DOHH2 (cell line): ENCODE measurements around the gene GLUL.

Source experiments
- H3F3A ChIP-seq: fragments of 200-600 bp; sonication (generic), shearing (Covaris generic); 2 replicates; pipeline ENCODE4 v1.6.0; 2016; ENCODE audit warnings: antibody characterized with exemption, mild to moderate bottlenecking; ENCODE audit not compliant: control insufficient read depth, insufficient read depth
- H3K27ac ChIP-seq: fragments of 200-600 bp; sonication (generic); 2 replicates; pipeline ENCODE4 v1.5.1; 2014; ENCODE audit warnings: low read depth, mild to moderate bottlenecking, low read length, moderate library complexity
- H3K27me3 ChIP-seq: fragments of 200-600 bp; sonication (generic); 2 replicates; pipeline ENCODE4 v1.6.1; 2014; ENCODE audit warnings: mild to moderate bottlenecking, low read length, mixed read lengths; ENCODE audit not compliant: control insufficient read depth
- H3K36me3 ChIP-seq: fragments of 200-600 bp; sonication (generic); 2 replicates; pipeline ENCODE4 v1.6.1; 2014; ENCODE audit warnings: mild to moderate bottlenecking, low read length, moderate library complexity, mixed read lengths; ENCODE audit not compliant: control insufficient read depth
- H3K4me1 ChIP-seq: fragments of 200-600 bp; sonication (generic); 2 replicates; pipeline ENCODE4 v1.6.1; 2014; ENCODE audit warnings: mild to moderate bottlenecking, low read length, mixed read lengths; ENCODE audit not compliant: control insufficient read depth
- H3K4me2 ChIP-seq: fragments of 200-600 bp; sonication (generic); 2 replicates; pipeline ENCODE4 v1.6.0; 2014; ENCODE audit warnings: mild to moderate bottlenecking, low read length, moderate library complexity
- H3K4me3 ChIP-seq: fragments of 200-600 bp; sonication (generic); 2 replicates; pipeline ENCODE4 v1.5.1; 2014; ENCODE audit warnings: mild to moderate bottlenecking, low read length, mixed read lengths
- H3K79me2 ChIP-seq: fragments of 200-600 bp; sonication (generic); 2 replicates; pipeline ENCODE4 v1.6.1; 2014; ENCODE audit warnings: mild to moderate bottlenecking, low read length, mixed read lengths; ENCODE audit not compliant: control insufficient read depth
- H3K9me2 ChIP-seq: fragments of 200-600 bp; sonication (generic); replicated peaks from 2 replicates; pipeline ENCODE4 v1.6.1; 2014; ENCODE audit warnings: mild to moderate bottlenecking, low read length, mixed read lengths; ENCODE audit not compliant: control insufficient read depth
- H3K9me3 ChIP-seq: fragments of 200-600 bp; sonication (generic); 2 replicates; pipeline ENCODE4 v1.6.1; 2014; ENCODE audit warnings: antibody characterized with exemption, low read length, mixed read lengths; ENCODE audit not compliant: control insufficient read depth, insufficient read depth
- H4K20me1 ChIP-seq: fragments of 200-600 bp; sonication (generic); 2 replicates; pipeline ENCODE4 v1.6.0; 2014; ENCODE audit warnings: low read depth, mild to moderate bottlenecking, antibody characterized with exemption, low read length, moderate library complexity; ENCODE audit not compliant: control insufficient read depth, insufficient read depth
- EZH2phosphoT487 ChIP-seq: fragments of 200-600 bp; sonication (generic); IDR thresholded peaks from 2 replicates; pipeline ENCODE4 v1.6.1; 2017; ENCODE audit warnings: borderline replicate concordance, mild to moderate bottlenecking, antibody characterized with exemption, low read length, moderate library complexity, mixed read lengths
- TF ChIP-seq, protein P1 (sequence below): fragments of 200-600 bp; sonication (generic); IDR thresholded peaks from one replicate; pipeline ENCODE4 v1.5.1; 2014; ENCODE audit warnings: antibody characterized with exemption, mild to moderate bottlenecking, low read depth, low read length; ENCODE audit not compliant: poor library complexity, severe bottlenecking

Gene GLUL

DNA sequence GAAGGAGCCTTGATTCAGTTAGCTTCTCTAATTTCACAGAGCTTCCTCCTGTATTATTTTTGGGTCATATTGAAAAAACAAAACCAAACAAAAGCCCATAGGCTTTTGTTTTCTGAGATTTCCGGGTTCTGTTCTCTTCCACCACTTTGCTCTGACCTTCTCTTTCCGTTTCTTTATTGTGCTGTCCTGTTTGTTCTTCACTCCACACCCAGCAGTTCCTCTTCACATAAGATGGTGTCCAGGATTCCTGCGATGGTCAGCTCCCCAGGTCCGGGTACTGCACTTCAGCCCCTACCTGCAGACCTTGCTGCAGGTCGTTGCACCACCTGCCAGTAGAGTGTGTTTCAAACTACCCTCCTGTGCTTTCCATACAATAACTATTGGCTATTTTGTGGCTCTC, 44.6 kb downstream of the GLUL start:
- Histone ChIP-seq H3K27ac (no peak overlapping the region), H3K27me3 (no peaks in the 10 kb centered on the region), H3K9me3 (no peaks in the 10 kb centered on the region), H3K79me2 (no peaks in the 10 kb centered on the region), H4K20me1 (no peaks in the 10 kb centered on the region), H3K4me2 (no peak overlapping the region), H3K4me1 (no peaks in the 10 kb centered on the region), H3K36me3 (no peaks in the 10 kb centered on the region), H3F3A (no peaks in the 10 kb centered on the region), H3K9me2 (no peaks in the 10 kb centered on the region), H3K4me3 (no peak overlapping the region)
- TF ChIP-seq, protein P1, sequence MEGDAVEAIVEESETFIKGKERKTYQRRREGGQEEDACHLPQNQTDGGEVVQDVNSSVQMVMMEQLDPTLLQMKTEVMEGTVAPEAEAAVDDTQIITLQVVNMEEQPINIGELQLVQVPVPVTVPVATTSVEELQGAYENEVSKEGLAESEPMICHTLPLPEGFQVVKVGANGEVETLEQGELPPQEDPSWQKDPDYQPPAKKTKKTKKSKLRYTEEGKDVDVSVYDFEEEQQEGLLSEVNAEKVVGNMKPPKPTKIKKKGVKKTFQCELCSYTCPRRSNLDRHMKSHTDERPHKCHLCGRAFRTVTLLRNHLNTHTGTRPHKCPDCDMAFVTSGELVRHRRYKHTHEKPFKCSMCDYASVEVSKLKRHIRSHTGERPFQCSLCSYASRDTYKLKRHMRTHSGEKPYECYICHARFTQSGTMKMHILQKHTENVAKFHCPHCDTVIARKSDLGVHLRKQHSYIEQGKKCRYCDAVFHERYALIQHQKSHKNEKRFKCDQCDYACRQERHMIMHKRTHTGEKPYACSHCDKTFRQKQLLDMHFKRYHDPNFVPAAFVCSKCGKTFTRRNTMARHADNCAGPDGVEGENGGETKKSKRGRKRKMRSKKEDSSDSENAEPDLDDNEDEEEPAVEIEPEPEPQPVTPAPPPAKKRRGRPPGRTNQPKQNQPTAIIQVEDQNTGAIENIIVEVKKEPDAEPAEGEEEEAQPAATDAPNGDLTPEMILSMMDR = no peak
- no peak for TF ChIP-seq EZH2phosphoT487

DNA sequence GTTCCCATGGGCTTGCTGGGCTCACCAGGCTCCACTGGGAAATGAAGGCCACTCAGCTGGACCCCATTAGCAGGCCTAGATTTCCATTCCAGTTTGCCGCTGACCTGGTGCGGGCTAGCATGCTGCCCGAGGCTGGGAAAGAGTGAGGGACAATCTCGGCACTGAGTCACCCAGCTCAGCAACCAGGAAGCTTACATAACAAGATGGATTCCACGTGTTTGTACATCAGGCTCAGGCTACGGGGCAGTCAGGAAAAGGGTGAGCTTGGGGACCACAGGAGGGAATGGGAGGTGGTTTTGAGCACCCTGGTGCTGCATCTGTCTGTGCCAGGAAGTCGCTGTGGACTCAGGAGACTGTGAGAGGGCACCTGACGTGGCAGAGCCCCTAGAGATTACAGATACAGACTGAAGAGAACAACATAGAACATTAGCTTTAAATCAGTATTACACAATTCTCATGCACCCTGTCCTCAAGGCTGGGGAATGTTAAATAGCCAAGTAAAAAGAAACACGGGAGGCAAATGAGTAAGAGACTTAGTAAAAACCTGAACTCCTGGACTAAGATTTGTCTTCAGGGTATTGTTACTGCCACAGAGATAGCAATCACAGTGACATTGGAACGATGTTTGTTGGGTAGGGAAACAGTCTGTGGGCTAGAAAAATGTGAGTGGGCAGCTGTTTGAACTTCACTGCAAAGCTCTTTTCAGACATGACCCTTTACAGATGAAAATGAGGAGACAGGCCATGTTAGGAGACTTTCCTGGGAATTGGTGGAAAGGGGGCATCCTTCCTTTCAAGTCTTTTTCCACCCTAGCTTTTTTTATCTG, 51.1 kb downstream of the GLUL start:
- H3K36me3 ChIP-seq = no peaks in the 10 kb centered on the region
- no peaks in the 10 kb centered on the region for H3F3A ChIP-seq
- H3K4me1 ChIP-seq = no peaks in the 10 kb centered on the region
- H3K9me3 ChIP-seq = no peaks in the 10 kb centered on the region
- no peaks in the 10 kb centered on the region for H3K9me2 ChIP-seq
- no peak overlapping the region for H3K27ac ChIP-seq
- TF ChIP-seq, protein P1 = no peak
- no peak for TF ChIP-seq EZH2phosphoT487
- no peaks in the 10 kb centered on the region for H3K79me2 ChIP-seq
- peaks cover 3% of the 10 kb centered on the region for H3K27me3 ChIP-seq
- H3K4me3 ChIP-seq = no peak overlapping the region
- no peaks in the 10 kb centered on the region for H4K20me1 ChIP-seq
- no peak overlapping the region for H3K4me2 ChIP-seq

DNA sequence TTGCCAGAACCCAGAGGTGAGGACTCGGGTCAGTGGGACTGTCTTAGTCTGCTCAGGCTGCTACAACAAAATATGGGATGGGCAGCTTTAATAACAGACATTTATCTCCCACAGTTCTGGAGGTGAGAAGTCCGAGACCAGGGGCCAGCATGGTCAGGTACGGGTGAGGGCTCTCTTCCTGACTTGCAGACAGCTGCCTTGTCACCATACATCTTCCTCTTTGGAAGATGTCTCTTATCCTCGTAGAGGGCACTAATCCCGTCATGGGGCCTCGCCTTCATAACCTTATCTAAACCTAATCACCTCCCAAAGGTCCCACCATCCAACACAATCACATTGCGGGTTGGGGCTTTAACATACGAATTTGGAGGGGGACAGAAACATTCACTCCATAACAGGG, 51.9 kb downstream of the GLUL start:
- Histone ChIP-seq H3F3A (no peaks in the 10 kb centered on the region), H3K9me3 (no peaks in the 10 kb centered on the region), H4K20me1 (no peaks in the 10 kb centered on the region), H3K36me3 (no peaks in the 10 kb centered on the region), H3K27me3 (peaks cover 6% of the 10 kb centered on the region), H3K9me2 (no peaks in the 10 kb centered on the region), H3K79me2 (no peaks in the 10 kb centered on the region), H3K4me2 (no peak overlapping the region), H3K4me3 (no peak overlapping the region), H3K4me1 (no peaks in the 10 kb centered on the region), H3K27ac (no peak overlapping the region)
- TF ChIP-seq, protein P1 = no peak
- TF ChIP-seq EZH2phosphoT487 = no peak
